HG02970 (cell line): ENCODE results near the gene DEFB110.
A peak's percentile ranks its signal among the peaks of the same experiment; 100 is the strongest.

Experiments used
- ATAC-seq: cut with Tn5 transposase; IDR thresholded peaks from one replicate; pipeline ENCODE4 v1.9.1; 2021; ENCODE audit warnings: mild to moderate bottlenecking, moderate library complexity, moderate number of reproducible peaks; ENCODE audit not compliant: unreplicated experiment, low FRiP score

The DEFB110 gene

DNA sequence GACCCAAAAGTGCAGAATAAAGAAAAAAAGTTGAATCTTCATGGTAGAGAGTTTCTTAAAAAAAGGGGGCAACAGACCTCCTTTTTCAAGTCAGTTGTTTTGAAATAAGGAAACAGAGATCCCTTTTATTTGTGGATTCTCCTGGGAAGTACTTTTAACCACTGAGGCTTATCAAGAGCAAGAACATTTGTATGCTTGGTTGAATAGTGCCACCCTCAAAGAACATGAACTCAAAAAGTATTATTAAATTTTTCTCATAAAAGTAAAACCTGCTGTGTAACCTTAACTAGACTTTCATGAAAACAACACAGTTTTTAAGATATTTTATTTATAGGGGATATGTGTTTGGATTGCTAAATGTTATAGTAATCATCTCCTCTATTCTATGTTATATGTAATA is at the start of gene DEFB110:
Gene DEFB110 (minus strand): TSS at position 101 of the 400 bp plus-strand sequence. CDS start 59 bp downstream, at position 42.
- no peak for ATAC-seq

DNA sequence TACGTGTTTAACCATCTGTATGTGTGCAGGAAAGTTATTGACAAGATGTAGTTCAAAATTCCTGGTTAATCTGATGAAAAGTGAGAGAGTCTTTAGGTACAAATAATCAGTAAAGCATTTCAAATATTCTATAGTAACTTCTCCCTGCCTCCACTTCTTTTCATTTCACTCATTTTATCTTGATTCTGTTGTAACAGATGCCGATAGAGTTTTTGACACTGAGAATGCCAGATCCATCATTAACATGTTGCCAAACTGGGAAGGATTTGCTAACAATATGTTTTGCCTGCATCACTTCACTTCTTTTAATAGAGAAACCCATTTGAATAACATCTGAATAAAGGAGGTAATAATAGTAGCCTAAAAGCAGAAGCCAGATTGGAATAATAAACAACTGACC is 48.3 kb upstream of the DEFB110 start:
- no peak for ATAC-seq

- no peak for ATAC-seq
Observed at GRCh38 chr6:50062051-50062450, 40.3 kb upstream of the DEFB110 start.

DNA sequence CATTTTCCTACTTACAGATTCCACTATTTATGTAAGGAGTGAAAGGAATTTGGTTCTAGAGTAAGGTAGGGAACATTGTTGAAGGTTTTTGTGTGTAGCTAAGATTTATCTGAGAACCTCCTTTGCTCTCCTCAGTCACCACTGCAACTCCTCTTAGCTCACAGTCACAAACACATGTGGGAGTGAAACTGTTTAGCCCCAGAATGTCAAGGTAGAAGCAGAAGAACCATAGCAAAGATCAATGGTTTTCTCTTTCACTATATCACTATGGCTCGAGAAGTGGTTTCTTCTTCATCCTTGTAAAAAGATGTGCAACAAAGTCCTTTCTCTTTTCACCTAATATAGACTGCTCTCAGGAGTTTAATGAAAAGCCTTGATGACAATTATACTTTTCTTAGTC is 34.4 kb upstream of the DEFB110 start:
- ATAC-seq: no peak

GRCh38 chr6:50049829-50050228 is 28.0 kb upstream of the DEFB110 start, which contains the start of gene DEFB112:
Gene DEFB112, minus strand, starts transcription at chr6:50049929. Its CDS starts 60 bp downstream, at chr6:50049869.
- ATAC-seq: no peak

DNA sequence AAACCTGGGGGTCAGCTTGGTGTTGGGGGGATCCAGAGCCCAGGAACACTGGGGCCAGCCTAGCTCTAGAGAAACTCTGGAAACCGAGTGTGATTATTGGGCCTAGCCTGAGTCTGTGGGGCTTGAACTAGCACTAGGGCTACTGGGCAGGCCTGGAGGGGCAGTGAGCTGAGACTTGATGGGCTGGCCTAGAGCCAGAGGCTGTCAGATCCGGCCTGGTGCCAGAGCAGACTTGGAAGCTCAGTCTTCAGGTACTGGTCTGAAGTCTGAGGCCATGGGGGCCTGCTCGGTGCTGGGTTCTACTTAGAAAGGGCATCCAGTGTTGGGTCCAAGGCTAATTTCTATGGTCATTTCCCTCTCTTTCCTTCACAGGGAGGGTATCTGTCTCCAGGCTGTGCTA is 25.2 kb upstream of the DEFB110 start:
- no peak for ATAC-seq

GRCh38 chr6:50030777-50031562 is 9.2 kb upstream of the DEFB110 start:
- ATAC-seq: no peak

DNA sequence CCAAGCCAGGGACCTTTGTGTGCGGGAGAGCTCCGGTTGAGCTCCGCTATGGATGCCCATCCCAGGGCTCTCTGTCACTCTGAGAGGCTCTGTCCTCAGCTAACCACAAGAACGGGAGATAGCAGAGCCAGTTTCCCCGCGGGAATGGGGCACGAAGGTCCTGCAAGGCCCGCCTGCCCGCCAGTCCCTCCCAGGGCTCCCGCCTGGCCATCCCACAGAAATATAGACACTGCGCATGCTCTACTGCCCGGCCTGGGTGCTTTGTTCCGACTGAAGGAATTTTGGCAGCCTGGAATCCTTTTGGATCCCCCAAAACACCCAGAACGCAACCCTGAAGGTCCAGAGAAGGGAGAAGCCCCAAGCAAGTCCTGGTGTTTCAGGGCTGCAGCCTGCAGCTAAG is 8.6 kb upstream of the DEFB110 start:
- ATAC-seq: no peak

DNA sequence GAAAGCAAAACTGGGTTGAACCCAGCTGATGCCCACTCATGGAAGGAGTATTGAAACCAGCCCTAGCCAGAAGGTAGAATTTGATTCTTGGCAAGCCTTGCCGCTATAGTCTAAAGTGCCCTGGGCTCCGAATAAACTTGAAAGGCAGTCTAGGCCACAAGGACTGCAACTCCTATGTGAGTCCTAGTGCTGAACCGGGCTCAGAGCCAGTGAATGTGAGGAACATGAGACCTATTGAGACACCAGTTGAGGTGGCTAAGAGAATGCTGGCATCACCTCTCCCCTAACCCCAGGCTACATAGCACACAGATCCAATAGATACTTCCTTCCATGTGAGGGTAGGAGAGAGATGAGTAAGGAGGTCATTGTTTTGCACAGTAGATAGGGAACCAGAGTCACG is 3.5 kb upstream of the DEFB110 start:
- no peak for ATAC-seq

DNA sequence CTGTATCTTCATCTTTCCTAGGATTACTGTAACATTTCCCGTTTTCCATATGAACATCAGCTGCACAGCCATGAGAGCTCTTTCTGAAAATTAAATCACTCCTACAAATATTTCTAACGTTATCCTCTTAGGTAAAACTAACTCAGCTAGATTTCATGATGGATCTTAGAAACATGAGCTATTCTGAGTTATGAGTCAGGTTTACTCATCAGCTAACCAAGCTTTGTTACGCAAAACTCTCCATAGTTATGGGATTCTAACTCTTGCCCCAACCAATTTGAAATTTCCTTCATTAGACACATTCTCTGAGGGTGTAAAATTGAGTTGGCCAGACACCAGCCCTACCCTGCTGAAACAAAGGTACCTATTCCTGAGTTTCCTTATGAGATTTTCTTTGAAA is 14.0 kb downstream of the DEFB110 start:
- ATAC-seq: no peak

DNA sequence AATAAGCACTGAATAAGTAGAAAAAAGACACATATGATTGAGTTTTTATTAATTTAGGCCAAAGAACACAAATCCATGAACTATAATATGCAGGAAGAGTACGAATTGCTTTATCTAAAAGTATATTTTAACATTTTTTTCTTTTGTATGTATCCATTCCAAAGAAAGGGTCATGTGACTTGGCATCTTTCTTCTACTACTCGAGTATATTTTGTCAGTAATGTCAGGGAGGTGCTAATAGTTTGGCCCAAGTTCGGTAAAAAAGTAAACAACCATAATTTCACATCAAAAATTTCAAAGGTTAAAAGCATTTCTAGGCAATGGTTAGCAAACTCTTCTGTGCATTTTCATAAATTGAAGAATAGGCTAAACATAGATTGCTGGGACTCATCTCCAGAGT is 18.7 kb downstream of the DEFB110 start:
- no peak for ATAC-seq

- ATAC-seq: no peak
Observed at GRCh38 chr6:49995278-49995677, 26.5 kb downstream of the DEFB110 start.

- no peak for ATAC-seq
Observed at GRCh38 chr6:49988900-49989299, 32.9 kb downstream of the DEFB110 start.

DNA sequence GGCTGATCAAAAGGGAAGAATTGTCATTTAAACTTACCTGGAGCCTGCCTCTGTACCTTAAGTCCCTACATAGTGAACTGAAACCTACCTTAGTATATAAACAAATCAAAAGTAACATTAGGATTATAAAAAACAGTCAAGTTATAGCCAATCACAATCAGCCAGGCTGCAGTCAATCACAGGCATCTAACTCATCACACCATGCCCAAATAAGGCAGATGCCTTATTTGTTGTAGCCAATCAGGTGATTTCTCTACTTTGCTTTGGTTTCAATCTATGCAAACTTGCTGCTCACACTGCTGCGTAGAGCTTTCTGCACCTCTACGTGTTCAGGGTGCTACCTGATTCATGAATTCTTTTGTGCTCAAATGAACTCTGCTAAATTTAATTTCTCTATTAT is 34.0 kb downstream of the DEFB110 start:
- no peak for ATAC-seq

GRCh38 chr6:49986551-49986950 is 35.2 kb downstream of the DEFB110 start:
- no peak for ATAC-seq

DNA sequence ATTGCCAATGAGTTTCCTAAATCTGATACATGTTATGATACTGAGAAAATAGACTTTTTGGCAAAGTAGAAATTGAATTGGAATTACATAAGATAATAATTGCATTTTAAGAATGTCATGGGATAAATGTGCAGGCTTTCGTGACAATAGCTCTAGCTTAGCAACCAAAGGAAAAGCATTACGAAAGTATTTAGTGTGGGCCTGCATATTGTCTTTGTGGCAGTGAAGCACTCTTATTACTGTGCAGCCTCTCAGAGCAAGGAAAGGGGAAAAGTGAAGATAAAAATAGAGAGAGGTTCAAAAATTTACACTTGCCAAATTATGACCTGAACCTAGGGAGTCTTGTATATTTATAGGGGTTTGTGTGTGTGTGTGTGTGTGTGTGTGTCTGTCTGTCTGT is 39.7 kb downstream of the DEFB110 start:
- no peak for ATAC-seq

- ATAC-seq: peak; percentile 56
Observed at GRCh38 chr6:49980898-49981297, 40.9 kb downstream of the DEFB110 start.

DNA sequence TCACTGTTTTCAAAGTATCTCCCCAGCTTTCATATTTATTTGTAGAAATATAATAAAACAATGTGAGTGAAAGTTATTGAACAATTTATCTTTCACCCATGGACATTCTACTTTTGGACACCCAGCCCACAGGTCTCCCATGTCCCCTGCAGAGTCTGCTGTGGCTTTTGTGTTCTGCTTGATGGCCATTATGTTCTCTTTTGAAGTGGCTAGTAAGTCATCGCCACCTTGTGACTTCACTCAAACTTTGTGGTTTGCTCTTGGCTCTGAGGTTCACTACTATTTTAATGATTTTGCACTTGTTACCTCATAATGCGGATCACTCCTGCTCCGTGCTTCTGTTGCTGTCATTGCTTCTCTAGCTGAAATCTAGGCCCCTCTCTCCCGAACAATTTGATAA is 42.2 kb downstream of the DEFB110 start:
- no peak for ATAC-seq

DNA sequence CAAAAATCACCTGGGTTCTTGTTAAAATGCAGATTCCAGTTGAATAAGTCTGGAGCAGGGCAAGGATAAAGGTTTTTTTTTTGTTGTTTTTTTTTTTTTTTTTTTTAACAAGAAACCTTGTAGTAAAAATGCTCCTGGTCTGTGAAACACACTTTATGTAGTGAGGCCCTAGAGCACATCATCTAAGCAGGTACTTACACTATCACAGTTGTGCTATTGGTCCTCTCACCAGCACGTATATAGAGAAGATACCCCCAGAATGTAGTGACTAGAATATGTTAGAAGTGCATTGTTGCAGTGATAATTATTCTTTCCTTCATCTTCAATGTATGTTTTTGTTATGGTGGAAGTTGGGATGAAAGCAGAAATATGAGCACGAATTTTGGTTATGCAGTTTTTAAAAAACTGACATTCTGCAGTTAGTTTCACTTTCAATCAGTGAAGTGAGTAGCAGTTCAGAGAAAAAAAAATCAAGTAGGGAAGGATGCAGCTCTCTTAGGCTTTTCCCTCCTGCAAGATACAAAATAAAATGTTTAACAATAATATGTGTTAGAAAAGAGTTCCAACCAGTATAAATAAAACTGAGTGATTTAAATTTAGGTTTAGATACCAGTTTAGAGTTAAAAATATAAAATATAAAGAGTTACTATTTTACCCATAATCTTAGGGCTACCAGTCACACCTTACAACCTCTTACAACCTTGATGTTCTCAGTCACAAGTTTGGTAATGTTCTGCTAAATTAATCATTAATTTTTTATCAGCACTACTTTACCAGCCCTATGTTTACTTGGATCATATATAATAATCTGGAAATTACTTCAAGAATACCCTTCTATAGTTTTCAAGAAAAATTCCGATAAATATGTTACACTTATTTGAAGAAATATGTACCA is 43.2 kb downstream of the DEFB110 start:
- ATAC-seq: peak; percentile 42

GRCh38 chr6:49969605-49970004 is 52.2 kb downstream of the DEFB110 start, which contains the start of gene DEFB113:
Gene DEFB113, minus strand, starts transcription at chr6:49969625. Its CDS starts 0 bp downstream, at chr6:49969625.
- no peak for ATAC-seq
